ENCODE measurements around the gene KAT6B. TPM values are rescaled to one million over a fixed set of nuclear protein-coding genes. Genes with fewer than 3 reads are reported as not detected.

The KAT6B gene
- total RNA-seq, 1 donor = 26.3 TPM

DNA sequence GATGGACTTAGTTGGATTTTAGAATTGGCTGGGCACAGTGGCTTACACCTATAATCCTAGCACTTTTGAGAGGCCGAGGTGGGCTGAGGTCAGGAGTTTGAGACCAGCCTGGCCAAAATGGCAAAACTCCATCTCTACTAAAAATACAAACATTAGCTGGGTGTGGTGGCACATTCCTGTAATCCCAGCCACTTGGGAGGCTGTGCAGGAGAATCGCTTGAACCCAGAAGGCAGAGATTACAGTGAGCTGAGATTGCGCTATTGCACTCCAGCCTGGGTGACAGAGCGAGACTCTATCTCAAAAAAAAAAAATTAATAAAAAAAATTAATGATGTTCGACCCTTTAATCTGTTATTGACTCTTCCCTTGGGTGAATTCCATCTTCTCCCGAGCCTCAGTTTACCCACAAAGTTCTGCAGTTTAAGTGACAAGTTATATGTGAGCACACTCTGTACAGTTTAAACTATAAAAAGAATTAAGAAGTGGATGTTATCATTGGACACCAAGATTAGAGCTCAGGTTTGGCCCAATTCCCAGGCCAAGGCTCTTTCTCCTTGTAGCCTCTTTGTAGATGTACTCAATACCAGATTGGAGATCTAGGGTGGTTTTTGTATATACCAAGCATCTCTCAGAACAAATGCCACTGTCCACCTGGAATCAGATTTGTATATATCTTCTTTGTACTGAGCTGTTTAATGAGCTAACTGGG, 15.0 kb downstream of the KAT6B start:
- no peak overlapping the region for H3K4me3 ChIP-seq (ENCODE audit: low read depth, low read length)
- DNase-seq (ENCODE audit: low read depth) = peak; percentile 45
- TF ChIP-seq, protein P1, sequence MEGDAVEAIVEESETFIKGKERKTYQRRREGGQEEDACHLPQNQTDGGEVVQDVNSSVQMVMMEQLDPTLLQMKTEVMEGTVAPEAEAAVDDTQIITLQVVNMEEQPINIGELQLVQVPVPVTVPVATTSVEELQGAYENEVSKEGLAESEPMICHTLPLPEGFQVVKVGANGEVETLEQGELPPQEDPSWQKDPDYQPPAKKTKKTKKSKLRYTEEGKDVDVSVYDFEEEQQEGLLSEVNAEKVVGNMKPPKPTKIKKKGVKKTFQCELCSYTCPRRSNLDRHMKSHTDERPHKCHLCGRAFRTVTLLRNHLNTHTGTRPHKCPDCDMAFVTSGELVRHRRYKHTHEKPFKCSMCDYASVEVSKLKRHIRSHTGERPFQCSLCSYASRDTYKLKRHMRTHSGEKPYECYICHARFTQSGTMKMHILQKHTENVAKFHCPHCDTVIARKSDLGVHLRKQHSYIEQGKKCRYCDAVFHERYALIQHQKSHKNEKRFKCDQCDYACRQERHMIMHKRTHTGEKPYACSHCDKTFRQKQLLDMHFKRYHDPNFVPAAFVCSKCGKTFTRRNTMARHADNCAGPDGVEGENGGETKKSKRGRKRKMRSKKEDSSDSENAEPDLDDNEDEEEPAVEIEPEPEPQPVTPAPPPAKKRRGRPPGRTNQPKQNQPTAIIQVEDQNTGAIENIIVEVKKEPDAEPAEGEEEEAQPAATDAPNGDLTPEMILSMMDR (IDR thresholded peaks at IDR 0.05; ENCODE audit: insufficient read depth, low read depth, low read length) = no peak

GRCh38 chr10:74842301-74842954, 16.0 kb downstream of the KAT6B start:
- TF ChIP-seq, protein P1 (IDR thresholded peaks at IDR 0.05; ENCODE audit: insufficient read depth, low read depth, low read length) = no peak
- DNase-seq (ENCODE audit: low read depth) = no peak
- no peak overlapping the region for H3K4me3 ChIP-seq (ENCODE audit: low read depth, low read length)

DNA sequence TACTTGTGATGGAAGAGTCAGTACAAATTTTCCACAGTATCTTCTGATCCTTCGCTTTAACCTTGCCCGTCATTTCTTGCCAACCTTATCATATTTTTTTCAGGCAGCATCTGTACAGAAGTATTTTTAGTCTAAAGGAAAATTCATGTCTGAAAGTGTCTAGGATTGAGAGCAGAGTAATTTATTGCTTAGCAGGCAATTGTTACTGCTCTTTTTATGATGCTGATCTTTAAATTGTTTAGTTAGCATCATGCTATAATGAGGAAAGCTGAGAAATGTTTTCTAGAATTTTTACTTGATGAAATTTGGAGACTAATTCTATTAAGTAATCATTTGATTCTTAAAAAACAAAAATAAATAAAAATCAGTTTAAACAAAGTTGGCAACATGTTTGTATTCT, 20.6 kb downstream of the KAT6B start:
- TF ChIP-seq, protein P1 (IDR thresholded peaks at IDR 0.05; ENCODE audit: insufficient read depth, low read depth, low read length) = no peak
- no peak for DNase-seq (ENCODE audit: low read depth)
- no peak overlapping the region for H3K4me3 ChIP-seq (ENCODE audit: low read depth, low read length)

- DNase-seq (ENCODE audit: low read depth) = no peak
- TF ChIP-seq, protein P1 (IDR thresholded peaks at IDR 0.05; ENCODE audit: insufficient read depth, low read depth, low read length) = no peak
- H3K4me3 ChIP-seq (ENCODE audit: low read depth, low read length) = no peak overlapping the region
Measured at GRCh38 chr10:74851831-74852230, 25.4 kb downstream of the KAT6B start.

GRCh38 chr10:74852381-74852780, 26.0 kb downstream of the KAT6B start:
- no peak overlapping the region for H3K4me3 ChIP-seq (ENCODE audit: low read depth, low read length)
- no peak for DNase-seq (ENCODE audit: low read depth)
- TF ChIP-seq, protein P1 (IDR thresholded peaks at IDR 0.05; ENCODE audit: insufficient read depth, low read depth, low read length) = no peak

DNA sequence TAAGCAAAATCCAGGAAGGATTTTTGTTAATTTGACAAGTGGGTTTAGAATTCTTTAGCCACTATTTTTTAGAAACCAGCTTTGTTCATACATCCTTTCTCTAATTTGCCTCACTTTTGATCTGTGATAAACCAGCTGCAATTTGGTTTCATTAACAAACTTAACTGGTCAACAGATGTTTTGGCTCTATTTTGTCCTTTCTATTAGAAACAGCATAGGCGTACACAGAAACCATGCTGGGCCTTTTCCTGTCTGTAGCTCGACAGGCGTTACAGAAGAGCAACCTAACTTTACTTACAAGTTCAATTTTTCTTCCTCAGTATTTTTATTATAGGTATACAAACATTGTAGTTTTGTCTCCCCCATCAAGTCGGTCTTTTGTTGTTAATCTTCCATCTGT, 28.2 kb downstream of the KAT6B start:
- TF ChIP-seq, protein P1 (IDR thresholded peaks at IDR 0.05; ENCODE audit: insufficient read depth, low read depth, low read length) = no peak
- DNase-seq (ENCODE audit: low read depth) = no peak
- H3K4me3 ChIP-seq (ENCODE audit: low read depth, low read length) = no peak overlapping the region
